SKM-1 (cell line): ENCODE data around the gene RPN2.

Experiments
- DNase-seq: peaks from one replicate; lab custom pipeline; 2025; ENCODE audit not compliant: unreplicated experiment; lab: John Stamatoyannopoulos, UW

Gene RPN2

GRCh38 chr20:37179683-37180524 lies 774 bp downstream of the RPN2 start:
- DNase-seq, result no peak

- no peak for DNase-seq
Observed at GRCh38 chr20:37185686-37186085, 6.6 kb downstream of the RPN2 start.

DNA sequence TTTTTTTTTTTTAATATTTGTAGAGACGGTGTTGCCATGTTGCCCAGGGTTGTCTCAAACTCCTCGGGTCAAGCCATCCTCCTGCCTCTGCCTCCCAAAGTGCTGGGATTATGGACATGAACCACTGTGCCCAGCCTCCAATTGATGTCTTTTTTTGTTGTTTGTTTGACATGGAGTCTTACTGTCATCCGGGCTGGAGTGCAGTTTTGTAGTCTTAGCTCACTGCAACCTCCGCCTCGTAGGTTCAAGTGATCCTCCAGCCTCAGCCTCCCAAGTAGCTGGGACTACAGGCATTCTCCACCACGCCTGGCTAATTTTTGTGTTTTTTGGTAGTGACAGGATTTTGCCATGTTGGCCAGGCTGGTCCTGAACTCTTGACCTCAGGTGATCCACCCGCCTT lies 9.7 kb downstream of the RPN2 start:
- DNase-seq, result no peak

DNA sequence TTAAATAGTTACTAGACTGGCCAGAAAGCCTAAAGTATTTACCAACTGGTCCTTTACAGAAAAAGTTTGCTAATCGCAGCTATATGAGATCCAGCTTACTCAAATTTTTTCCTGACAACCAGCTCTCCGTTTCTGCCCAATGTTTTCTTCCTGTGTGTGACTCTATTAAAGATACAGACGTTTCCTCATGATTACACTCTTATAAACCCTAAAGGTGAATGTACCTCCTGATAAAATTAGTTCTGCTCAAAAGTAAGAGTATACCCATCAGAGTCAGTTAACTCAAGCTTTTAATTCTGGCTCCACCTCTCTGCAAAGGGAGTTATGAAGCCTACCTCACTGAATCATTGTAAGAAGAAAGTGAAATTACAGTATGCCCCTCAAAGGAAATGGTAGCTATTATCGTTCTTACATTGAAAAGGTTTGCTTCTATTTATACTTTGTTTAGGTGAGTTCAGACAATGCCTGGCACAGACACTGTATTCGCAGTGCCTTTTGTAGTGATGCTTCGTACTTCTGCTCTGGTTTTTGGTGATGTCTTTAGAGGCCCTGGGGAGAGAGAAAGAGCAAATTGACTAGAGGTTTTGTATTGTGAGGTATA lies 10.4 kb downstream of the RPN2 start:
- no peak for DNase-seq

GRCh38 chr20:37190354-37191112 lies 11.4 kb downstream of the RPN2 start:
- no peak for DNase-seq

GRCh38 chr20:37192137-37192854 lies 13.2 kb downstream of the RPN2 start:
- DNase-seq, result peak; percentile 55

- no peak for DNase-seq
Observed at GRCh38 chr20:37193226-37193625, 14.1 kb downstream of the RPN2 start.

DNA sequence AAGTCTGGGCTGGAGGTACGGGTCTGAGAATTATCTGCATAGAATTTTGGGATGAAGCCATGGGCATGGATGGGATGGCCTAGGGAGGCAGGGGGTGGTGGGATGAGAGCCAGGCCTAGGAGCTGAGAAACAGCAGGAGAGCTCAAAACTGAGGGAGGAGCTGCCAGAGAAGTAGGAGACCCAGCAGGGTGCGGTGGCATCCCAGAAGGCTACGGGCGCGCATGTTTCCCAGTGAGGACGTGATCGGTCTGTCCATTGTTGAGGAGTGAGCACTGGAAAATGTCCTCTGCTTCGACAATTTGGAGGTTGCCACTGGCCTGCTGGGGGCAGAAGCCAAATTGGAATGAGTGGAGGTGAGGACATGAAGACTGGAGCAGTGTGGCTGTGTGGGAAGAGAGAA lies 14.7 kb downstream of the RPN2 start:
- no peak for DNase-seq

DNA sequence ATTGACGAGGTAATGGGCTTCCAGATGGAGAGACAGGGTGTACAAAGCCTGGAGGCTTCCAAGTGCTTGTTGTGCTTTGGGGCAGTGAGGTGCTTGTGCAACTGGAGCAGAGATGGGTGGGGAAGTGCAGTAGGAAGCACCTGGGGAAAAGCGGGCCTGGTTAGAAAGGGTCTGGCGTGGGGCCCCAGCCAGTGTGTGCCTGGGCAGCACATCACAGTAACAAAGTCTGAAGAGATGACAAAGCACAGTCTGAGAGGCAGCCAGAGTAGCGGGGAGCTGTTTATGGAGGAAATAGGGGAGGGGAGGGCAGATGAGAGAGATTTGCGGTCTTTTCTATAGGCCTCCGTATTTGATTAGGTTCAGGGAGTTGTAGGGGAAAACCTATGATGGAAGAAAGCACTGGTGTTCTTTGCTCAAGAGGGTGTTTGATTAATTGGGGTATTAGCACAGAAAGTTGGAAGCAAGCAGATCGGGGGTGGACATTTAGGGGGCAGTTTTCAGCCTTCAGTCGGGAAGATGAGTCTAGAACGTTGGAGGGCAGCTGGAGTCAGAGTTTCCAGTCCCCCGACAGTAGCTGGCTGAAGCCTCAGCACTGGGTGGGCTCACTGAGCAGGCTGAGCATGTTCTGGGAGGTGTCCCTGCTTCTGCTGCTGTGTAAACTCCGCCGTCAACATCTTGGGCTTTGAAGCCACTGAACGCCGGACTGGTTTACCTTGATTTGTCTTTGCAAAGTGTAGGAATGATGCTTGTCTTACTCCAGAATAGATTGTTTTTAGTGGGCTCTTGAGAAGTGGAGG lies 15.7 kb downstream of the RPN2 start:
- no peak for DNase-seq

DNA sequence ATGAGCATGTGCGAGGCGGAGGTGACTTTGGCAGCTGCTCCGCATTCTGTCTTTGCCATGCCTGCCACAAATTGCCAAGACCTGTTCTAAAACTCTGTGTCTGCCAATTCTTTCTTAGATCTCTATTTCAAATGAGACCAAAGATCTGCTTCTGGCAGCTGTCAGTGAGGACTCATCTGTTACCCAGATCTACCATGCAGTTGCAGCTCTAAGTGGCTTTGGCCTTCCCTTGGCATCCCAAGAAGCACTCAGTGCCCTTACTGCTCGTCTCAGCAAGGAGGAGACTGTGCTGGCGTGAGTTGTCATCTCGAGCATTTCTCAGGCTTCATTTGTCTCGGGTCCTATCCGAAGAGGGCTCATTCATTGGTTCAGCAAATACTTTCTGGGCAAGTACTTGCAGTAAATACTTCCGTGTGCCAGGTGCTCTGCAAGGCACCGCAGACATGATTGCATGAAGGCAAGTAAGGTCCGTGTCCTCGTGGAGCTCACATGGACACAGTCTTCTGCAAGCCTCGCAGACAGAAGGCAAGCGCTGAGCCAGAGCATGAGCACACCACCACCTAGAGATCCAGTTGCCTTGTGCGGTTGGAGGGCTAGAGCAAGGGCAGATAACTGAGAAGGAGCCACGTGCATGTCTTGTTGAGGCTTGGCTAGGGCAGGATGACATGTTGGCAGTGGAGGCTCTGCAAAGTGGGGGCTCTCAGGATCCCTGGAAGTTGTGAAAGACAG lies 20.0 kb downstream of the RPN2 start:
- DNase-seq, result no peak

- no peak for DNase-seq
Observed at GRCh38 chr20:37200376-37200775, 21.2 kb downstream of the RPN2 start.

GRCh38 chr20:37200926-37201826 lies 22.0 kb downstream of the RPN2 start:
- DNase-seq, result no peak

DNA sequence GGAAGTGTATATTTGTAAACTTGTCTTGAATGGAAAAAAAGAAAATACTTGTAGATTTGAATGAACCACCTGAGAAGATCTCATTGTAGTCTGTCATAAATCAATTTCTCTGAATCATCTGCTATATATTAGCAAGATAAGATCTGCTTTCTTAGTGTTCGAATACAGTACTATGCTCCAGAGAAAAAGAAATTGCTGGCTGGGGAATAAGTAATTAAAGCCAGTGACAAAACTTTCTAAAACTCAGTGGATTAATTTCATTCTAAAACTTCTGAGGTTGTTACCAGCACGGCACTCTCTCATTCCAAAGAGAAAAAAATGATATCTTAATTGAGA lies 22.7 kb downstream of the RPN2 start:
- no peak for DNase-seq

- peak; percentile 16 for DNase-seq
Observed at GRCh38 chr20:37202267-37202943, 23.3 kb downstream of the RPN2 start.

DNA sequence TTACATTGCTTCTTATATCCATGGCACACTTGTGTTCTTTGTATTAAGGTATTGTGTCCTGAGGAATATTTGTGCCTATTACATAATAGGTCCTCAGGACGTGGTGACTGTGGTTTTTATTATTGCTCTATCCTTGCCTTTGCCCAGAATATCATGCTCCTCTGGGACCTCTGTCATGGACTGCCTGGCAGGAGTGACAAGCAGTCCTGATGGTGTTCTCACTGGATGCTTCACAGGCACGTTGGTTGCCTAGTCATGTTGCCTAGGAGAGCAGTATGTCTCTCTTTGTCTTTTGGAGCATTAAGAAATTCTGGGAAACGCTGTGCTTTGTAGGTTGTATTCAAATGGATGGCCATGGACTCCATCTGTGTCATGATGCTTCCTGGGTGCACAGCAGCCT lies 24.9 kb downstream of the RPN2 start:
- no peak for DNase-seq

DNA sequence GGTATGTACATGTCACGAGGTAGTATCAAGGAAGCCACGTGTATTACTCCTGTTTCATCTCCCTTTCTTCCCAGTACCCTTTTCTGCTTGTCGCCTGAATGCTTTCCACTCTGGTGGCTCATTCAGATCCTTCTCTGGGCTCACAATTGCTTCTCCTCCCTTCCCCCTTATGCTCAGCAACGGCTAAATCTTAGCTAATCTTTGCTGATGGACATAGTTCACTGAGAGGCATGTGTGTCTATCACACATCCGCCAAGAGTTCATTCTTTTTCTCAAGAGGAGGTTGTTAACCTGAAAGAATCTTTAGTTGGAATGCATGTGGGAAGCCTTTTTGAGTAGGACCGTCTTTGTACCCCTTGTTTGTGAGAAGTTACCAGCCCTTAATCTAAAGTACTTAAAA lies 26.0 kb downstream of the RPN2 start:
- no peak for DNase-seq

DNA sequence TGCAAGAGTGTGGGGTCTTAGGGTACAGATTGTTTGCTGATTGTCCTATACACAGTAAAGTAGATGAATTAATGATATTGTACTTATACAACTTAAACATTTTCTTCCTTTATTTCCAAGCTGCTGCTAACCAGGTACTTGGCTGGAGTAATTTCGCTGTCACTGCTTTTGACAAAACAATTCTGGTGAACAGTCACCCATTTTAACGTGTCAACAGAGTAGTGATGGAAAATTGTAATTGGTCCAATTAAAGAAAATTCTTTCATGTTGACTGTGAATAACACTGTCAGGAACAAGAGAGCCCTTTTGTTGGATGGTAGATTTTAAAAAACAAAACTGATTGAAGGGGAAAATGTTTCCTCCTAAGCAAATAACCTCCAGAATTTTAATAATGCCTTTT lies 26.7 kb downstream of the RPN2 start:
- no peak for DNase-seq

DNA sequence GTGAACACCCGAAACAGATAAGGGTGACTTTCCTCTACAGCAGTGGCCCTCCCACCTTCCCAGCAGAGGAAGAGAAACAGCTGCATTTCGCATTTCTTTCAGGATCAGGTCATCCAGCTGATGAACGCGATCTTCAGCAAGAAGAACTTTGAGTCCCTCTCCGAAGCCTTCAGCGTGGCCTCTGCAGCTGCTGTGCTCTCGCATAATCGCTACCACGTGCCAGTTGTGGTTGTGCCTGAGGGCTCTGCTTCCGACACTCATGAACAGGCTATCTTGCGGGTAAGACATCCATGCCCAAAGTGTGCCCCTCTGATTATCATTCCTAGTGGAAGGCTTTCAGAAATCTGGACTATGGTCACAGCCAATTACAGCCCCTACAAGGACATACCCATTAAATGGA lies 28.0 kb downstream of the RPN2 start:
- no peak for DNase-seq
